ENCODE measurements around the gene MPV17L2.

Gene MPV17L2

DNA sequence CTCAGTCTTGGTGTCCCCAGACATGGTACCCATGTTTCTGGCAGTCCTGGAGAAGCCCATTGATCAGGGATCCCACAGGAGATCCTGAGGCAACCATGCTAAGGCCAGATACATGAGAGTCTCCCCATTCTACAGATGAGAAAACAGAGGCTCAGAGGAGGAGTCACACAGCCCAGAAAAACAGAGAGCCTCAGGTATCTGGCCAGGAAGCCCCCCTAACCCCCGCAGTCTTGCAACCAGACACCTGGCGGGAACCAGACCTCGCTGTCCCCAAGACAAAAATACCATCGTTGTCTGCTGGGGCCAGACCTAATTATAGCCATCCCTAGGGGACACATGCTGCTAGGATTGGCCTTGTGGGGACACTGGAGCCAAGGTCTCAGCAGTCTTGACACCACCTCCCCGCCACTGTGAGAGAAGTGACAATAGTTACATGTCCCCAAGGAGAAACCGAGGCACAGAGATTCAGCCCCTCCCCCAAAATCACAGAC lies 34.8 kb downstream of the MPV17L2 start:
- no peak overlapping the region for H3K4me3 ChIP-seq (ENCODE audit: low read depth in 1 of 2, low read length in 1 of 2)
- H3K27ac ChIP-seq = no peak overlapping the region
- TF ChIP-seq, protein P1, sequence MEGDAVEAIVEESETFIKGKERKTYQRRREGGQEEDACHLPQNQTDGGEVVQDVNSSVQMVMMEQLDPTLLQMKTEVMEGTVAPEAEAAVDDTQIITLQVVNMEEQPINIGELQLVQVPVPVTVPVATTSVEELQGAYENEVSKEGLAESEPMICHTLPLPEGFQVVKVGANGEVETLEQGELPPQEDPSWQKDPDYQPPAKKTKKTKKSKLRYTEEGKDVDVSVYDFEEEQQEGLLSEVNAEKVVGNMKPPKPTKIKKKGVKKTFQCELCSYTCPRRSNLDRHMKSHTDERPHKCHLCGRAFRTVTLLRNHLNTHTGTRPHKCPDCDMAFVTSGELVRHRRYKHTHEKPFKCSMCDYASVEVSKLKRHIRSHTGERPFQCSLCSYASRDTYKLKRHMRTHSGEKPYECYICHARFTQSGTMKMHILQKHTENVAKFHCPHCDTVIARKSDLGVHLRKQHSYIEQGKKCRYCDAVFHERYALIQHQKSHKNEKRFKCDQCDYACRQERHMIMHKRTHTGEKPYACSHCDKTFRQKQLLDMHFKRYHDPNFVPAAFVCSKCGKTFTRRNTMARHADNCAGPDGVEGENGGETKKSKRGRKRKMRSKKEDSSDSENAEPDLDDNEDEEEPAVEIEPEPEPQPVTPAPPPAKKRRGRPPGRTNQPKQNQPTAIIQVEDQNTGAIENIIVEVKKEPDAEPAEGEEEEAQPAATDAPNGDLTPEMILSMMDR (IDR thresholded peaks at IDR 0.05) = no peak
- no peaks in the 10 kb centered on the region for H3K9me3 ChIP-seq
- peaks cover 11 to 17% of the 10 kb centered on the region in 2 experiments for H3K4me1 ChIP-seq (ENCODE audit: control insufficient read depth in 1 of 2, insufficient read depth in 1 of 2, low read depth in 1 of 2, low read length in 1 of 2)
- H3K27me3 ChIP-seq = peaks cover 97% of the 10 kb centered on the region
- H3K36me3 ChIP-seq = no peaks in the 10 kb centered on the region

DNA sequence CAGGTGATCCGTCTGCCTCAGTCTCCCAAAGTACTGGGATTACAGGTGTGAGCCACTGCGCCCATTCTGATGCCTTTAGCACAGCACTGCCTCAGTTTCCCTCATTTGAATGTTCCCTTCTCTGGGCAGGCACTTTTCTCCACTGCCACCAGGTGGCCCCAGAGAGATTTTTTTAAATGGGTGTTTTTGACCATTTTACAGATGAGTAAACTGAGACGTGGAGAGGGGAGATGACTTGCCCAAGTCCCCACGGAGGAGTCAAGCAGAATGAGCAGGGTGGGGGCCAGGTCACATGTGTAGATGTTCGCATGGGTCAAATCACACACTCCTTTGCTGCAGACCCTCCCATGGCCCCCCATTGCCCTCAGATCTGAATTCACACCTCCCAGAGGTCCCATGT lies 36.5 kb downstream of the MPV17L2 start:
- peaks cover 97% of the 10 kb centered on the region for H3K27me3 ChIP-seq
- H3K36me3 ChIP-seq = no peaks in the 10 kb centered on the region
- TF ChIP-seq, protein P1 (IDR thresholded peaks at IDR 0.05) = no peak
- no peaks in the 10 kb centered on the region for H3K9me3 ChIP-seq
- no peak overlapping the region for H3K4me3 ChIP-seq (ENCODE audit: low read depth in 1 of 2, low read length in 1 of 2)
- peaks cover 5 to 9% of the 10 kb centered on the region in 2 experiments for H3K4me1 ChIP-seq (ENCODE audit: control insufficient read depth in 1 of 2, insufficient read depth in 1 of 2, low read depth in 1 of 2, low read length in 1 of 2)
- H3K27ac ChIP-seq = no peak overlapping the region

DNA sequence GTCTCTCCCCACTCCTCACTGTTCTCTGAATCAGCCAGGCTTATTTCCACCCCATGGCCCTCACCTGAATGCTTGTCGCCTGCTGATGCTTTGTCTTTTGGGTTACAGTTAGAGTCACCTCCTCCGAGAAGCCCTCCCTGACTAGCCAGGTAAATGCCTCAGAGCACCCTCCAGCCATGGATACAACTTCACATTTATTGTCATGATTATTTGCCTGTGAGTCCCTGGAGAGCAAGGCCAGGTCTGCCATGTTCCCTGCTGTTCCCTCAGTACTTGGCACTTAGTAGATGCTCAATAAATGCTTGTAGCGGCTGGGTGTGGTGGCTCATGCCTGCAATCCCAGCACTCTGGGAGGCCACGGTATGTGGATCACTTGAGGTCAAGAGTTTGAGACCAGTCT lies 36.9 kb downstream of the MPV17L2 start:
- TF ChIP-seq, protein P1 (IDR thresholded peaks at IDR 0.05) = no peak
- Histone ChIP-seq H3K4me1 (ENCODE audit: control insufficient read depth in 1 of 2, insufficient read depth in 1 of 2, low read depth in 1 of 2, low read length in 1 of 2) (peaks cover under 1 to 5% of the 10 kb centered on the region in 2 experiments), H3K9me3 (no peaks in the 10 kb centered on the region), H3K4me3 (ENCODE audit: low read depth in 1 of 2, low read length in 1 of 2) (no peak overlapping the region), H3K27me3 (peaks cover 95% of the 10 kb centered on the region), H3K36me3 (no peaks in the 10 kb centered on the region), H3K27ac (no peak overlapping the region)

DNA sequence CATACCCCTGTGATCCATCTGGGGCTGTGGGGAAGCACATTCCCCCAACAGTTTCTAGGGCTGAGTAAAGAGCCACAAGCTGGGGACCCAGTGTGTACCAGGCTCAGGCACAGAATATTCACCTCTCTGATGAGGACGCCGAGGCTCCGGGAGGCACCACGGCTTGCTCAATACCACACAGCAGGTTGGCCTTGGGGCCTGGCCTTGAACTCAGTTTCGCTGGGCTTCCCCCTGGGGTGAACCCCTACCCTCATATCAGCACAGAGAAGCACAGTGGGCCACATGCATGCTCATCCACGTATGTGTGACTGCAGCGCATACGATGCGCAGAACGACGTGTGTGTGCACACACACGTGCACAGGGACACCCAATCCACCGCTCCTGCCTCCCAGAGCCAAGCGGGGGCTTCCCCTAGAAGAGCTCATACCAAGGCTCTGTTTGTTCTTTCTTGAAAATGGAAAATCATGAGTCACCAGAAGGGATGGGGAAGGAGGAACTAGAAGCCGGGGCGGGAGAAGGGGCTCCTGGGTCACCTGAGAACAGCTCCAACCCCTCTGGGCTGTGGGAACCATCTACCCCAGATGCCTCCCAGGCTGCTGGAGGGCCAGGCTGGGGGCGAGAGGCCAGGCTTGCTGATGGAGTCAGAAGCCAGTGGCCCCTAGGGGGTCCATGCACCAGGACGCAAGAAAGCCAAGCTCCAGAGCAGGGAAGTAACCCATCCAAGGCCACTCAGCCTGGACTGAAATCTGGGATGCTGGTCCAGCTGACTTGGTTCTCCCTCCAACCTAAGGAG lies 38.1 kb downstream of the MPV17L2 start:
- H3K27me3 ChIP-seq = peaks cover 87% of the 10 kb centered on the region
- no peaks in the 10 kb centered on the region for H3K9me3 ChIP-seq
- no peak overlapping the region for H3K4me3 ChIP-seq (ENCODE audit: low read depth in 1 of 2, low read length in 1 of 2)
- H3K4me1 ChIP-seq (ENCODE audit: control insufficient read depth in 1 of 2, insufficient read depth in 1 of 2, low read depth in 1 of 2, low read length in 1 of 2) = no peaks in the 10 kb centered on the region
- TF ChIP-seq, protein P1 (IDR thresholded peaks at IDR 0.05) = no peak
- H3K36me3 ChIP-seq = no peaks in the 10 kb centered on the region
- no peak overlapping the region for H3K27ac ChIP-seq

DNA sequence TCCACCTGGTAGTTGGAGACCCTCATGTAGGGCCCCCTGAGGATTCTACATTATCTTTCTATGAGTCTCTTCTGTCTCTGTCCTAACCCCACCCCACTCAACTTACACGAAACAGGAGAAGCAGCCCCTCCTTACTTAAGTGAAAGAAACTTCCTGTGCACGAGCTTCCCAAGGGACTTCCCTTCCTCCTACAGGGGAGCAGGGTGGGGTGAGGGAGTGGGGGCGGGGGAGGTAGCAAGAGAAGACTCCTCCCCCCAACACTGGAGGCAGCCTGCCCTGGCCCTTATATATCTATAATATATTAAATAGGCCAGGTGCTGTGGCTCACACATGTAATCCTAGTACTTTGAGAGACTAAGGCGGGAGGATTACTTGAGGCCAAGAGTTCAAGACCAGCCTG lies 38.8 kb downstream of the MPV17L2 start:
- Histone ChIP-seq H3K36me3 (no peaks in the 10 kb centered on the region), H3K4me3 (ENCODE audit: low read depth in 1 of 2, low read length in 1 of 2) (no peak overlapping the region), H3K4me1 (ENCODE audit: control insufficient read depth in 1 of 2, insufficient read depth in 1 of 2, low read depth in 1 of 2, low read length in 1 of 2) (no peaks in the 10 kb centered on the region), H3K27ac (no peak overlapping the region), H3K27me3 (peaks cover 81% of the 10 kb centered on the region), H3K9me3 (no peaks in the 10 kb centered on the region)
- TF ChIP-seq, protein P1 (IDR thresholded peaks at IDR 0.05) = no peak

All from neutrophil (primary cell).